H9 (cell line): ENCODE measurements around the gene ASCC1. TPM values are rescaled to one million over a fixed set of nuclear protein-coding genes. Genes with fewer than 3 reads are reported as not detected.

ENCODE experiments used
- DNase-seq: peaks from one replicate; pipeline ENCODE4 v3.0.0-alpha.2; 2017
- H2AFZ ChIP-seq: one replicate; pipeline ENCODE4 v1.6.1; 2013; ENCODE audit warnings: mild to moderate bottlenecking, low read length, control low read depth, moderate library complexity
- H2AK5ac ChIP-seq: 2 replicates; pipeline ENCODE4 v1.6.1; 2013; ENCODE audit warnings: low read length, control low read depth, mixed read lengths; ENCODE audit not compliant: insufficient read length
- H2BK120ac ChIP-seq: one replicate; pipeline ENCODE4 v1.6.1; 2013; ENCODE audit warnings: low read depth, mild to moderate bottlenecking, low read length, control low read depth, inconsistent platforms; ENCODE audit not compliant: poor library complexity, severe bottlenecking
- H2BK12ac ChIP-seq: 2 replicates; pipeline ENCODE4 v1.6.1; 2013; ENCODE audit warnings: low read length, control low read depth, mixed read lengths, low read depth; ENCODE audit not compliant: insufficient read length
- H2BK15ac ChIP-seq: 2 replicates; pipeline ENCODE4 v1.6.1; 2013; ENCODE audit warnings: low read depth, low read length, control low read depth
- H2BK20ac ChIP-seq: one replicate; pipeline ENCODE4 v1.6.1; 2013; ENCODE audit warnings: low read depth, mild to moderate bottlenecking, low read length, control low read depth, inconsistent platforms; ENCODE audit not compliant: poor library complexity, severe bottlenecking
- H2BK5ac ChIP-seq: 2 replicates; pipeline ENCODE4 v1.6.1; 2013; ENCODE audit warnings: low read length, control low read depth, mixed read lengths; ENCODE audit not compliant: insufficient read length
- H3K14ac ChIP-seq: 2 replicates; pipeline ENCODE4 v1.6.1; 2013; ENCODE audit warnings: low read length, control low read depth; ENCODE audit not compliant: insufficient read depth
- H3K18ac ChIP-seq: 2 replicates; pipeline ENCODE4 v1.6.1; 2013; ENCODE audit warnings: low read depth, mild to moderate bottlenecking, mixed read lengths, low read length, control low read depth; ENCODE audit not compliant: insufficient read length
- H3K23ac ChIP-seq: 2 replicates; pipeline ENCODE4 v1.6.1; 2013; ENCODE audit warnings: low read length, control low read depth, mixed read lengths, low read depth; ENCODE audit not compliant: insufficient read length
- H3K23me2 ChIP-seq: 2 replicates; pipeline ENCODE4 v1.6.1; 2013; ENCODE audit warnings: low read depth, mild to moderate bottlenecking, mixed read lengths, low read length, control low read depth; ENCODE audit not compliant: insufficient read length, poor library complexity, severe bottlenecking
- H3K27ac ChIP-seq: 2 replicates; pipeline ENCODE4 v1.5.1; 2013; ENCODE audit warnings: low read length, control low read depth, mixed read lengths, low read depth; ENCODE audit not compliant: insufficient read length
- H3K27me3 ChIP-seq: 2 replicates; pipeline ENCODE4 v1.6.1; 2013; ENCODE audit warnings: low read length, control low read depth, inconsistent platforms; ENCODE audit not compliant: insufficient read depth
- H3K4ac ChIP-seq: 2 replicates; pipeline ENCODE4 v1.6.1; 2013; ENCODE audit warnings: low read depth, mild to moderate bottlenecking, control low read depth, inconsistent platforms, low read length, moderate library complexity
- H3K4me1 ChIP-seq: 2 replicates; pipeline ENCODE4 v1.6.1; 2013; ENCODE audit warnings: low read length, control low read depth, inconsistent platforms; ENCODE audit not compliant: insufficient read depth
- H3K4me2 ChIP-seq: 2 replicates; pipeline ENCODE4 v1.6.1; 2013; ENCODE audit warnings: low read length, control low read depth, mixed read lengths; ENCODE audit not compliant: insufficient read length, insufficient read depth
- H3K56ac ChIP-seq: 2 replicates; pipeline ENCODE4 v1.6.1; 2013; ENCODE audit warnings: low read depth, mild to moderate bottlenecking, mixed read lengths, low read length, control low read depth; ENCODE audit not compliant: insufficient read length
- H3K79me1 ChIP-seq: 2 replicates; pipeline ENCODE4 v1.6.1; 2013; ENCODE audit warnings: low read depth, mild to moderate bottlenecking, moderate library complexity, low read length, control low read depth, inconsistent platforms; ENCODE audit not compliant: insufficient read depth, poor library complexity, severe bottlenecking
- H3K79me2 ChIP-seq: 2 replicates; pipeline ENCODE4 v1.6.1; 2013; ENCODE audit warnings: low read length, control low read depth, inconsistent platforms; ENCODE audit not compliant: insufficient read depth
- H3K9ac ChIP-seq: 2 replicates; pipeline ENCODE4 v1.6.1; 2013; ENCODE audit warnings: low read length, control low read depth, mixed read lengths; ENCODE audit not compliant: insufficient read length; ENCODE audit errors: extremely low read depth
- H3K9me3 ChIP-seq: one replicate; pipeline ENCODE4 v1.6.1; 2013; ENCODE audit warnings: low read depth, low read length, inconsistent platforms; ENCODE audit not compliant: control insufficient read depth
- H3T11ph ChIP-seq: one replicate; pipeline ENCODE4 v1.6.1; 2013; ENCODE audit warnings: mild to moderate bottlenecking, low read length, control low read depth, inconsistent platforms
- H4K20me1 ChIP-seq: one replicate; pipeline ENCODE4 v1.6.1; 2013; ENCODE audit not compliant: control insufficient read depth, insufficient read length, insufficient read depth
- H4K5ac ChIP-seq: 2 replicates; pipeline ENCODE4 v1.6.1; 2013; ENCODE audit warnings: low read depth, mild to moderate bottlenecking, mixed read lengths, low read length, control low read depth; ENCODE audit not compliant: insufficient read length
- H4K8ac ChIP-seq: replicated peaks from 2 replicates; pipeline ENCODE4 v1.6.1; 2013; ENCODE audit warnings: low read length, control low read depth, mixed read lengths, low read depth; ENCODE audit not compliant: insufficient read length
- H4K91ac ChIP-seq: 2 replicates; pipeline ENCODE4 v1.6.1; 2013; ENCODE audit warnings: low read depth, mild to moderate bottlenecking, moderate library complexity, mixed read lengths, low read length, control low read depth; ENCODE audit not compliant: insufficient read length
- H3K27ac Mint-ChIP-seq, 3 experiments: 2 replicates in 2 of 3; 3 replicates in 1 of 3; pipeline ENCODE4 v1.8.0; 2020 to 2021; ENCODE audit warnings: mixed read lengths in 3 of 3, mild to moderate bottlenecking in 1 of 3, moderate library complexity in 1 of 3
- H3K27me3 Mint-ChIP-seq: 2 replicates; pipeline ENCODE4 v1.8.0; 2021; ENCODE audit warnings: low read depth, mild to moderate bottlenecking, moderate library complexity, mixed read lengths
- H3K36me3 Mint-ChIP-seq, 3 experiments: 2 replicates in 2 of 3; 3 replicates in 1 of 3; pipeline ENCODE4 v1.8.0; 2020 to 2021; ENCODE audit warnings: low read depth in 3 of 3, mixed read lengths in 3 of 3; ENCODE audit not compliant: insufficient read depth in 1 of 3
- H3K4me1 Mint-ChIP-seq, 2 experiments: 2 replicates each; pipeline ENCODE4 v1.8.0; 2020; ENCODE audit warnings: mixed read lengths in 2 of 2
- H3K4me3 Mint-ChIP-seq, 2 experiments: 2 replicates in 1 of 2; 3 replicates in 1 of 2; pipeline ENCODE4 v1.8.0; 2020 to 2021; ENCODE audit warnings: mild to moderate bottlenecking in 2 of 2, mixed read lengths in 2 of 2, moderate library complexity in 1 of 2
- H3K9me3 Mint-ChIP-seq, 2 experiments: 2 replicates in 1 of 2; 3 replicates in 1 of 2; pipeline ENCODE4 v1.8.0; 2020; ENCODE audit warnings: mild to moderate bottlenecking in 2 of 2, mixed read lengths in 2 of 2, moderate library complexity in 1 of 2
- WGBS: extraction: QIAGEN DNeasy Blood & Tissue Kit; methylation state at CpG from one replicate; pipeline ENCODE4 v1.1.7; 2013; ENCODE audit warnings: missing lambda C conversion rate, low lambda C conversion rate, mixed read lengths; ENCODE audit not compliant: insufficient read length; ENCODE audit errors: extremely low coverage; 5-methylcytosine and 5-hydroxymethylcytosine counted together
- total RNA-seq: library from RNA; stranded (reverse); gene quantifications from 2 replicates; pipeline ENCODE4 v1.2.1, GENCODE V29; 2021
- TF ChIP-seq, protein P1 (sequence below): fragments of 200-600 bp; sonication (generic); conservative IDR thresholded peaks from 3 replicates; pipeline ENCODE4 v1.8.0; 2021; ENCODE audit warnings: antibody characterized with exemption, mild to moderate bottlenecking

ASCC1 gene
- total RNA-seq, 1 experiment from 2014 or later: 41.2 TPM

DNA sequence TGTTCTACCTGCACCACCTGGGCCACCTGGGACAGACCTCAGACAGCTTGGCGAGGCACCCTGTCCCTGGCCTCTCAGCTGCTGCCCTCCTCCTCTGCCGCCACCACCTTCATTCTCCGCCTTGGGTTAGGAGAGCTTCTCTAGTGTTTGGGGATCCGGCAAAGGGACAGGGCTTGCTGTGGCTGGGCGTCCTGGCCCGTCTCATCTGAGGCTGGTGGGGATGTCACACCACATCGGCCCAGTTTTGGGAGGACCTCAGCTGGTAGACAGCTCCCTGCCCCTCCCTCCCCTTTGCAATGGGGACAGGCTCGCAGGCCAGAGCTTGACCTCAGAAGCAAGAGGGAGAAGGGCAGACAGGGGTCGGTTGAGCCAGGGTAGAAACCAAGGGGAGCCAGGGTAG lies 154.1 kb downstream of the ASCC1 start:
- Histone ChIP-seq H3K27me3 (no peaks in the 10 kb centered on the region), H2AK5ac (no peak overlapping the region), H2BK15ac (no peak overlapping the region), H3K9me3 (no peaks in the 10 kb centered on the region), H3K4me2 (no peak overlapping the region), H4K8ac (no peak overlapping the region), H3T11ph (no peak overlapping the region), H2BK12ac (no peak overlapping the region), H3K14ac (no peak overlapping the region; the same call in 1 of the 2 replicates), H3K9ac (no peak overlapping the region), H3K23ac (no peak overlapping the region), H3K27ac (no peak overlapping the region), H2BK120ac (no peak overlapping the region), H3K23me2 (no peaks in the 10 kb centered on the region), H3K79me2 (no peaks in the 10 kb centered on the region), H4K91ac (no peak overlapping the region), H3K4me1 (no peaks in the 10 kb centered on the region), H2AFZ (no peak overlapping the region), H3K18ac (no peak overlapping the region), H2BK20ac (no peak overlapping the region), H4K5ac (no peak overlapping the region), H3K56ac (no peak overlapping the region), H2BK5ac (no peak overlapping the region), H3K4ac (no peak overlapping the region), H4K20me1 (no peaks in the 10 kb centered on the region), H3K79me1 (no peaks in the 10 kb centered on the region)
- H3K27ac Mint-ChIP-seq: no peak overlapping the region
- no peaks in the 10 kb centered on the region for H3K9me3 Mint-ChIP-seq
- H3K27me3 Mint-ChIP-seq: peaks cover 5% of the 10 kb centered on the region
- no peak overlapping the region for H3K4me3 Mint-ChIP-seq
- WGBS: no CpG with 5 or more reads among the region's 9 CpGs
- peaks cover 19 to 31% of the 10 kb centered on the region in 2 experiments for H3K4me1 Mint-ChIP-seq
- no peaks in the 10 kb centered on the region for H3K36me3 Mint-ChIP-seq
- DNase-seq: no peak
- TF ChIP-seq, protein P1, sequence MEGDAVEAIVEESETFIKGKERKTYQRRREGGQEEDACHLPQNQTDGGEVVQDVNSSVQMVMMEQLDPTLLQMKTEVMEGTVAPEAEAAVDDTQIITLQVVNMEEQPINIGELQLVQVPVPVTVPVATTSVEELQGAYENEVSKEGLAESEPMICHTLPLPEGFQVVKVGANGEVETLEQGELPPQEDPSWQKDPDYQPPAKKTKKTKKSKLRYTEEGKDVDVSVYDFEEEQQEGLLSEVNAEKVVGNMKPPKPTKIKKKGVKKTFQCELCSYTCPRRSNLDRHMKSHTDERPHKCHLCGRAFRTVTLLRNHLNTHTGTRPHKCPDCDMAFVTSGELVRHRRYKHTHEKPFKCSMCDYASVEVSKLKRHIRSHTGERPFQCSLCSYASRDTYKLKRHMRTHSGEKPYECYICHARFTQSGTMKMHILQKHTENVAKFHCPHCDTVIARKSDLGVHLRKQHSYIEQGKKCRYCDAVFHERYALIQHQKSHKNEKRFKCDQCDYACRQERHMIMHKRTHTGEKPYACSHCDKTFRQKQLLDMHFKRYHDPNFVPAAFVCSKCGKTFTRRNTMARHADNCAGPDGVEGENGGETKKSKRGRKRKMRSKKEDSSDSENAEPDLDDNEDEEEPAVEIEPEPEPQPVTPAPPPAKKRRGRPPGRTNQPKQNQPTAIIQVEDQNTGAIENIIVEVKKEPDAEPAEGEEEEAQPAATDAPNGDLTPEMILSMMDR: no peak
